GM23338 (cell line): ENCODE results near the gene GATAD2A. TPM values are rescaled to one million over a fixed set of nuclear protein-coding genes. Genes with fewer than 3 reads are reported as not detected.

ENCODE experiments used
- ATAC-seq: fragments of 200-7000 bp; cut with Tn5 transposase; 3 replicates; pipeline ENCODE4 v1.9.1; 2020
- DNase-seq: peaks from one replicate; pipeline ENCODE4 v3.0.0-alpha.2; 2015; ENCODE audit warnings: low spot score
- H2AFZ ChIP-seq: fragments of 200-600 bp; sonication (generic); 2 replicates; pipeline ENCODE4 v1.8.0; 2016; ENCODE audit warnings: antibody characterized with exemption, mild to moderate bottlenecking, moderate library complexity
- H3F3A ChIP-seq: fragments of 200-600 bp; sonication (generic); replicated peaks from 2 replicates; pipeline ENCODE4 v1.8.0; 2017; ENCODE audit warnings: antibody characterized with exemption, mixed run types, low read depth
- H3K27ac ChIP-seq: fragments of 200-600 bp; sonication (generic); 2 replicates; pipeline ENCODE4 v1.6.1; 2016; ENCODE audit warnings: low read depth
- H3K27me3 ChIP-seq: fragments of 200-600 bp; sonication (generic); 2 replicates; pipeline ENCODE4 v1.8.0; 2016; ENCODE audit warnings: mild to moderate bottlenecking, mixed run types, moderate library complexity; ENCODE audit not compliant: insufficient read depth
- H3K36me3 ChIP-seq: fragments of 200-600 bp; sonication (generic); 2 replicates; pipeline ENCODE4 v1.8.0; 2016; ENCODE audit warnings: mild to moderate bottlenecking; ENCODE audit not compliant: insufficient read depth
- H3K4me1 ChIP-seq: fragments of 200-600 bp; sonication (generic); 2 replicates; pipeline ENCODE4 v1.8.0; 2016; ENCODE audit warnings: mild to moderate bottlenecking, moderate library complexity; ENCODE audit not compliant: insufficient read depth
- H3K4me2 ChIP-seq: fragments of 200-600 bp; sonication (generic); 2 replicates; pipeline ENCODE4 v1.7.1; 2017; ENCODE audit warnings: mixed run types
- H3K4me3 ChIP-seq: fragments of 200-600 bp; sonication (generic); 2 replicates; pipeline ENCODE4 v1.6.1; 2016; ENCODE audit warnings: mixed run types
- H3K79me2 ChIP-seq: fragments of 200-600 bp; sonication (generic); replicated peaks from 2 replicates; pipeline ENCODE4 v1.8.0; 2017; ENCODE audit warnings: mild to moderate bottlenecking; ENCODE audit not compliant: insufficient read depth
- H3K9me2 ChIP-seq: fragments of 200-600 bp; sonication (generic); 2 replicates; pipeline ENCODE4 v1.8.0; 2017; ENCODE audit not compliant: insufficient read depth
- H4K20me1 ChIP-seq: fragments of 200-600 bp; sonication (generic); replicated peaks from 2 replicates; pipeline ENCODE4 v1.8.0; 2017; ENCODE audit warnings: mild to moderate bottlenecking; ENCODE audit not compliant: insufficient read depth
- H3K27ac Mint-ChIP-seq: 2 replicates; pipeline ENCODE4 v1.8.0; 2020; ENCODE audit warnings: inconsistent platforms, mild to moderate bottlenecking, moderate library complexity, mixed read lengths
- H3K27me3 Mint-ChIP-seq: 3 replicates; pipeline ENCODE4 v1.8.0; 2022; ENCODE audit warnings: low read depth, mild to moderate bottlenecking, moderate library complexity, mixed read lengths, inconsistent platforms; ENCODE audit not compliant: insufficient read depth, poor library complexity
- H3K36me3 Mint-ChIP-seq: 3 replicates; pipeline ENCODE4 v1.8.0; 2021; ENCODE audit warnings: low read depth, mild to moderate bottlenecking, inconsistent platforms, moderate library complexity, mixed read lengths
- H3K4me1 Mint-ChIP-seq: 3 replicates; pipeline ENCODE4 v1.8.0; 2020; ENCODE audit warnings: mild to moderate bottlenecking, inconsistent platforms, mixed read lengths
- H3K4me3 Mint-ChIP-seq: 3 replicates; pipeline ENCODE4 v1.8.0; 2021; ENCODE audit warnings: moderate library complexity, mild to moderate bottlenecking, inconsistent platforms, mixed read lengths
- H3K9me3 Mint-ChIP-seq: 3 replicates; pipeline ENCODE4 v1.8.0; 2020; ENCODE audit warnings: moderate library complexity, mild to moderate bottlenecking, inconsistent platforms, mixed read lengths
- CREB1 ChIP-seq: fragments of 250-450 bp; sonication (Bioruptor Pico); IDR thresholded peaks from 2 replicates; pipeline ENCODE4 v1.5.0; 2020; ENCODE audit warnings: low read depth, mild to moderate bottlenecking, moderate library complexity
- EZH2 ChIP-seq: fragments of 200-600 bp; sonication (generic); IDR thresholded peaks from one replicate; pipeline ENCODE4 v1.8.0; 2017; ENCODE audit warnings: antibody characterized with exemption, mild to moderate bottlenecking, low read depth; ENCODE audit not compliant: unreplicated experiment
- EZH2phosphoT487 ChIP-seq: fragments of 200-600 bp; sonication (generic); IDR thresholded peaks from one replicate; pipeline ENCODE4 v1.8.1; 2018; ENCODE audit warnings: antibody characterized with exemption; ENCODE audit not compliant: unreplicated experiment
- NANOG ChIP-seq: IDR thresholded peaks from 2 replicates; pipeline ENCODE4 v1.6.1; 2016; ENCODE audit warnings: antibody characterized with exemption, borderline replicate concordance
- POLR2AphosphoS5 ChIP-seq: IDR thresholded peaks from 2 replicates; pipeline ENCODE4 v1.6.1; 2016; ENCODE audit warnings: antibody characterized with exemption, low read depth
- STAT1 ChIP-seq: IDR thresholded peaks from one replicate; pipeline ENCODE4 v1.6.1; 2016; ENCODE audit warnings: antibody characterized with exemption; ENCODE audit not compliant: unreplicated experiment
- ZNF114 ChIP-seq: fragments of 250-450 bp; sonication (Bioruptor Pico); IDR thresholded peaks from 2 replicates; pipeline ENCODE4 v1.5.0; 2020; ENCODE audit warnings: mild to moderate bottlenecking, moderate library complexity
- ZNF331 ChIP-seq: fragments of 250-450 bp; sonication (Bioruptor Pico); IDR thresholded peaks from 2 replicates; pipeline ENCODE4 v1.5.0; 2020; ENCODE audit warnings: low read depth, mild to moderate bottlenecking, moderate library complexity
- polyA plus RNA-seq: library from polyadenylated mRNA; unstranded; fragments of >200 nt; fragmentation: Nextera tagmentation; extraction: Ambion mirVana; gene quantifications from 2 replicates; pipeline ENCODE4 v1.2.1, GENCODE V29; 2016
- total RNA-seq: library from RNA; depleted of rRNA; stranded (reverse); fragments of >200 nt; shearing (Covaris generic); gene quantifications from 2 replicates; pipeline ENCODE4 v1.2.3, GENCODE V29; 2014
- TF ChIP-seq, protein P1 (sequence below): IDR thresholded peaks from 2 replicates; pipeline ENCODE4 v1.6.1; 2016; ENCODE audit warnings: antibody characterized with exemption
- TF ChIP-seq, protein P2 (sequence below): IDR thresholded peaks from one replicate; pipeline ENCODE4 v1.6.1; 2018; ENCODE audit warnings: antibody characterized with exemption; ENCODE audit not compliant: unreplicated experiment
- TF ChIP-seq, protein P3 (sequence below), 2 experiments: fragments of 200-600 bp in 1 of 2; sonication (generic) in 1 of 2; conservative IDR thresholded peaks; 2 replicates each; pipeline versions ENCODE4 v1.5.1 to v1.6.1; 2016 to 2017; ENCODE audit warnings: antibody characterized with exemption in 2 of 2, low read depth in 2 of 2, mild to moderate bottlenecking in 2 of 2, moderate library complexity in 1 of 2

GATAD2A gene
- total and polyA plus RNA-seq, 2 experiments from 2014 or later = 40.0 to 151 TPM

DNA sequence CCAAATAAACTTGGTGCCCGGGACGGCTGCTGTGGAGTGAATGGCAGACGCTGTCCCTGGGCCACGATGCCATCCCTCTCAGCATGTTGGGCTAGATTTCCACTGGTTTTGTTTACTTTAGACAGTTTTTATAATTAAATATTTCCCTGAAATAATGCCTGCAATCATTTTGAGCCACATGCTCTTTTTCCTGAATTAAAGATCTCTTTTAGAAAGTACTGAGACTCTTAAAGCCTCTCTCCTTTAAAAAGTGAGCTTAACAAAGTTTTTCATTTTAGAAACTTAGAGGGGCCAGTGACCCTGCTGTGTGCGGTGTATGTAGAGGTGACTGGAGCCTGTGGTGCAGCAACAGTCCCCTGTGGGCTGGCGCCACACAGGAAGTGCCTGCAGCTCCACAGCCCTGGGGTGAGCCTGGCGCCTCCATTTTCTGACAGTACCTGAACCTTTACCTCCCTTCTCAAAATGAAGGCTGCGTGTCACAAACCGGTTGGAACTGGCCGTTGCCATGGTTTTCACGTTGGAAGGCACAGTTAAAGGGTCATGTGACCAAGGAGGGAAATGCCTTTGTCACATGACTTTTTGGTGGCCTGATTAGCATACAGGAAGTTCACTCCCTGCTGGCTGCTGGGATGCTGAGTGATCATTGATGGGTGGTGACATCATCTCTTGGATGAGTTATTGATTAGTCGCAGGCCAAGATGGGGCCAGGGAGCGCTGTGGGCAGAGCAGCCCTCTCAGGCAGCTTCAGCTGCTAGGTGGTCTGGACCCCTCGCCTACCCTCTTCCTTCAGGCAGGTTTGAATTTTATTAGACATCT is 83.6 kb downstream of the GATAD2A start:
- peaks cover 26% of the 10 kb centered on the region for H3F3A ChIP-seq
- H3K9me2 ChIP-seq = no peaks in the 10 kb centered on the region
- Mint-ChIP-seq H3K27ac (peak overlapping the region; percentile 99), H3K4me3 (peak overlapping the region; percentile 59), H3K4me1 (peaks cover 58% of the 10 kb centered on the region), H3K27me3 (peaks cover 24% of the 10 kb centered on the region), H3K36me3 (peaks cover 28% of the 10 kb centered on the region), H3K9me3 (no peaks in the 10 kb centered on the region)
- H3K79me2 ChIP-seq = peaks cover 58% of the 10 kb centered on the region
- H4K20me1 ChIP-seq = peaks cover 15% of the 10 kb centered on the region
- no peak overlapping the region for H2AFZ ChIP-seq
- no peak overlapping the region for H3K4me3 ChIP-seq
- peak; percentile 99 for DNase-seq
- TF ChIP-seq EZH2phosphoT487 = no peak
- TF ChIP-seq, protein P1, sequence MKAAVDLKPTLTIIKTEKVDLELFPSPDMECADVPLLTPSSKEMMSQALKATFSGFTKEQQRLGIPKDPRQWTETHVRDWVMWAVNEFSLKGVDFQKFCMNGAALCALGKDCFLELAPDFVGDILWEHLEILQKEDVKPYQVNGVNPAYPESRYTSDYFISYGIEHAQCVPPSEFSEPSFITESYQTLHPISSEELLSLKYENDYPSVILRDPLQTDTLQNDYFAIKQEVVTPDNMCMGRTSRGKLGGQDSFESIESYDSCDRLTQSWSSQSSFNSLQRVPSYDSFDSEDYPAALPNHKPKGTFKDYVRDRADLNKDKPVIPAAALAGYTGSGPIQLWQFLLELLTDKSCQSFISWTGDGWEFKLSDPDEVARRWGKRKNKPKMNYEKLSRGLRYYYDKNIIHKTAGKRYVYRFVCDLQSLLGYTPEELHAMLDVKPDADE = 0 out of 2 replicates have a peak, but pooled peaks have one; percentile 22
- TF ChIP-seq NANOG = no peak
- TF ChIP-seq, protein P2, sequence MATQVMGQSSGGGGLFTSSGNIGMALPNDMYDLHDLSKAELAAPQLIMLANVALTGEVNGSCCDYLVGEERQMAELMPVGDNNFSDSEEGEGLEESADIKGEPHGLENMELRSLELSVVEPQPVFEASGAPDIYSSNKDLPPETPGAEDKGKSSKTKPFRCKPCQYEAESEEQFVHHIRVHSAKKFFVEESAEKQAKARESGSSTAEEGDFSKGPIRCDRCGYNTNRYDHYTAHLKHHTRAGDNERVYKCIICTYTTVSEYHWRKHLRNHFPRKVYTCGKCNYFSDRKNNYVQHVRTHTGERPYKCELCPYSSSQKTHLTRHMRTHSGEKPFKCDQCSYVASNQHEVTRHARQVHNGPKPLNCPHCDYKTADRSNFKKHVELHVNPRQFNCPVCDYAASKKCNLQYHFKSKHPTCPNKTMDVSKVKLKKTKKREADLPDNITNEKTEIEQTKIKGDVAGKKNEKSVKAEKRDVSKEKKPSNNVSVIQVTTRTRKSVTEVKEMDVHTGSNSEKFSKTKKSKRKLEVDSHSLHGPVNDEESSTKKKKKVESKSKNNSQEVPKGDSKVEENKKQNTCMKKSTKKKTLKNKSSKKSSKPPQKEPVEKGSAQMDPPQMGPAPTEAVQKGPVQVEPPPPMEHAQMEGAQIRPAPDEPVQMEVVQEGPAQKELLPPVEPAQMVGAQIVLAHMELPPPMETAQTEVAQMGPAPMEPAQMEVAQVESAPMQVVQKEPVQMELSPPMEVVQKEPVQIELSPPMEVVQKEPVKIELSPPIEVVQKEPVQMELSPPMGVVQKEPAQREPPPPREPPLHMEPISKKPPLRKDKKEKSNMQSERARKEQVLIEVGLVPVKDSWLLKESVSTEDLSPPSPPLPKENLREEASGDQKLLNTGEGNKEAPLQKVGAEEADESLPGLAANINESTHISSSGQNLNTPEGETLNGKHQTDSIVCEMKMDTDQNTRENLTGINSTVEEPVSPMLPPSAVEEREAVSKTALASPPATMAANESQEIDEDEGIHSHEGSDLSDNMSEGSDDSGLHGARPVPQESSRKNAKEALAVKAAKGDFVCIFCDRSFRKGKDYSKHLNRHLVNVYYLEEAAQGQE = no peak
- peak; percentile 69 for ATAC-seq
- peaks cover 3% of the 10 kb centered on the region; the same call in 1 of the 2 replicates for H3K36me3 ChIP-seq
- peak overlapping the region; percentile 22 for H3K4me2 ChIP-seq
- peaks cover 32% of the 10 kb centered on the region for H3K4me1 ChIP-seq
- no peaks in the 10 kb centered on the region for H3K27me3 ChIP-seq
- H3K27ac ChIP-seq = peak overlapping the region; percentile 92

DNA sequence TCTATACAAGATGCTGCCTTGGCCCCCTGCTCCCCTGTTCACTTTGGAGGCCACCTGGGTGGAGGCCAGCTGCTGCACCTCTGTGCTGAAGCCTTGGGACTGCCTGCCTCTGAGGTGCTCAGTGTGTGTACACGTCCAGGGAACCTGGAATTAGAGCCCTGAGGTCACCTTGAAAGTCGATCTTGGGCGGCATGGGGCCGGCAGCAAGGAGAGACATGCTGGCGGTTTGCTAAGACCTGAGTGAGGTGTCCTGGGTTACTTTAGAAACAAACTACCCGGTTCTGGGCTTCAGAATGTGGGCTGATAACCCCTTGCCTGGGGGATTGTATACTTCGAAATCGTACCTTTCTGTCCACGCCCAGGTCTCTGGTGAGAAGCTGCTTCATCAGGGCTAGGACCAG is 84.3 kb downstream of the GATAD2A start:
- Histone ChIP-seq H3K27me3 (no peaks in the 10 kb centered on the region), H2AFZ (no peak overlapping the region), H3F3A (peaks cover 26% of the 10 kb centered on the region), H3K36me3 (peaks cover 3% of the 10 kb centered on the region; the same call in 1 of the 2 replicates), H4K20me1 (peaks cover 19% of the 10 kb centered on the region), H3K4me3 (no peak overlapping the region), H3K9me2 (no peaks in the 10 kb centered on the region), H3K27ac (peak overlapping the region; percentile 89), H3K79me2 (peaks cover 52% of the 10 kb centered on the region), H3K4me1 (peaks cover 28% of the 10 kb centered on the region), H3K4me2 (no peak overlapping the region)
- Mint-ChIP-seq H3K36me3 (peaks cover 35% of the 10 kb centered on the region), H3K27ac (peak overlapping the region; percentile 99), H3K4me1 (peaks cover 56% of the 10 kb centered on the region), H3K27me3 (peaks cover 24% of the 10 kb centered on the region), H3K4me3 (peak overlapping the region; percentile 59; the same call in 1 of the 3 replicates), H3K9me3 (no peaks in the 10 kb centered on the region)
- peak; percentile 11 for DNase-seq
- ATAC-seq = no peak
- TF ChIP-seq, protein P2 = no peak
- TF ChIP-seq EZH2phosphoT487 (no peak), ZNF114 (no peak), EZH2 (no peak), ZNF331 (CRISPR knock-in tag) (no peak), POLR2AphosphoS5 (no peak), CREB1 (CRISPR knock-in tag) (no peak), STAT1 (no peak)
- TF ChIP-seq, protein P3, sequence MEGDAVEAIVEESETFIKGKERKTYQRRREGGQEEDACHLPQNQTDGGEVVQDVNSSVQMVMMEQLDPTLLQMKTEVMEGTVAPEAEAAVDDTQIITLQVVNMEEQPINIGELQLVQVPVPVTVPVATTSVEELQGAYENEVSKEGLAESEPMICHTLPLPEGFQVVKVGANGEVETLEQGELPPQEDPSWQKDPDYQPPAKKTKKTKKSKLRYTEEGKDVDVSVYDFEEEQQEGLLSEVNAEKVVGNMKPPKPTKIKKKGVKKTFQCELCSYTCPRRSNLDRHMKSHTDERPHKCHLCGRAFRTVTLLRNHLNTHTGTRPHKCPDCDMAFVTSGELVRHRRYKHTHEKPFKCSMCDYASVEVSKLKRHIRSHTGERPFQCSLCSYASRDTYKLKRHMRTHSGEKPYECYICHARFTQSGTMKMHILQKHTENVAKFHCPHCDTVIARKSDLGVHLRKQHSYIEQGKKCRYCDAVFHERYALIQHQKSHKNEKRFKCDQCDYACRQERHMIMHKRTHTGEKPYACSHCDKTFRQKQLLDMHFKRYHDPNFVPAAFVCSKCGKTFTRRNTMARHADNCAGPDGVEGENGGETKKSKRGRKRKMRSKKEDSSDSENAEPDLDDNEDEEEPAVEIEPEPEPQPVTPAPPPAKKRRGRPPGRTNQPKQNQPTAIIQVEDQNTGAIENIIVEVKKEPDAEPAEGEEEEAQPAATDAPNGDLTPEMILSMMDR (conservative IDR thresholded peaks at IDR 0.05; ENCODE audit: low read depth in 2 of 2) = no peak
- TF ChIP-seq, protein P1 = no peak
